ENCODE measurements around the gene RAD51B. TPM values are rescaled to one million over a fixed set of nuclear protein-coding genes. Genes with fewer than 3 reads are reported as not detected.

Gene RAD51B
- total and polyA plus RNA-seq, 2 donors (not counting 1 experiment from before 2014, with no cell fraction given), result 4.6 to 16.3 TPM

- no peaks in the 10 kb centered on the region for H3K36me3 ChIP-seq (ENCODE audit: control insufficient read depth, insufficient read depth, low read length)
- TF ChIP-seq EZH2 (IDR thresholded peaks at IDR 0.05; ENCODE audit: low read length, missing control alignments) (no peak), CTCF (conservative IDR thresholded peaks at IDR 0.05 in 1 of 2, IDR thresholded peaks at IDR 0.05 in 1 of 2; ENCODE audit: low read depth in 1 of 2, low read length in 2 of 2) (no peak)
- no peak for DNase-seq (ENCODE audit: low read depth in 2 of 2)
Measured at GRCh38 chr14:68401317-68401716, 581.7 kb downstream of the RAD51B start.

DNA sequence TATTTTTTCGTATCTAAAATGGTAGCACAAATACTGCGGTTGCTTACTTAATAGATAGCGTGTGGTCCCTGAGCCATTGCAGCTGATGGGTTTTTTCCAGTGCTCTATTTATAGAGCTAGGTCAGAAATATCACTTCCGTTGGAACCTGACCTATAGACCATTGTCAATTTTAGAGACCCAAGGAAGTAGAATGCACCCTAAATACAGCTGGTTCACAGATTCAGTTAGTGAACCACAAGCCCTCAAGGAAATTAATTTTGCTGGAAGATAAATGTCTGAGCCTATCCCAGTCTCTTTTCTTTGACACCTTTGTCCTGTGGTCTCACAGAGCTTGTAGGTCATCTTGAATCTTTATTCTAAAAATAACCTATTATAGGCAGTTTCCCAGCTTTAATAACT lies 582.3 kb downstream of the RAD51B start:
- Histone ChIP-seq H3K4me3 (replicated peaks in 1 of 4; ENCODE audit: control extremely low read depth in 1 of 4, insufficient read depth in 1 of 4, low read depth in 3 of 4, low read length in 4 of 4) (no peak overlapping the region), H2AFZ (ENCODE audit: low read length) (no peak overlapping the region), H3K36me3 (ENCODE audit: control insufficient read depth, insufficient read depth, low read length) (no peaks in the 10 kb centered on the region), H4K20me1 (ENCODE audit: control insufficient read depth, extremely low read depth, insufficient read depth, low read length) (no peaks in the 10 kb centered on the region), H3K9me3 (ENCODE audit: control insufficient read depth, insufficient read depth, low read depth, low read length) (no peaks in the 10 kb centered on the region), H3K79me2 (ENCODE audit: control insufficient read depth, insufficient read depth, low read length) (no peaks in the 10 kb centered on the region), H3K27ac (ENCODE audit: insufficient read depth, low read length) (no peak overlapping the region), H3K9ac (ENCODE audit: insufficient read depth, low read length) (no peak overlapping the region), H3K27me3 (ENCODE audit: control insufficient read depth, insufficient read depth, low read length) (no peaks in the 10 kb centered on the region), H3K4me1 (ENCODE audit: control insufficient read depth, extremely low read depth, insufficient read depth, low read length) (peaks cover 29% of the 10 kb centered on the region), H3K4me2 (ENCODE audit: extremely low read depth, insufficient read depth, low read length) (no peak overlapping the region)
- TF ChIP-seq CTCF (conservative IDR thresholded peaks at IDR 0.05 in 1 of 2, IDR thresholded peaks at IDR 0.05 in 1 of 2; ENCODE audit: low read depth in 1 of 2, low read length in 2 of 2), result no peak
- no peak for TF ChIP-seq EZH2 (IDR thresholded peaks at IDR 0.05; ENCODE audit: low read length, missing control alignments)
- no peak for DNase-seq (ENCODE audit: low read depth in 2 of 2)

More at GRCh38 chr14:68401317-68401716, 581.7 kb downstream of the RAD51B start:
- H3K27me3 ChIP-seq (ENCODE audit: control insufficient read depth, insufficient read depth, low read length), result no peaks in the 10 kb centered on the region
- H2AFZ ChIP-seq (ENCODE audit: low read length), result no peak overlapping the region
- no peak overlapping the region for H3K27ac ChIP-seq (ENCODE audit: insufficient read depth, low read length)
- H3K9me3 ChIP-seq (ENCODE audit: control insufficient read depth, insufficient read depth, low read depth, low read length), result no peaks in the 10 kb centered on the region
- H3K79me2 ChIP-seq (ENCODE audit: control insufficient read depth, insufficient read depth, low read length), result no peaks in the 10 kb centered on the region
- H3K4me3 ChIP-seq (replicated peaks in 1 of 4; ENCODE audit: control extremely low read depth in 1 of 4, insufficient read depth in 1 of 4, low read depth in 3 of 4, low read length in 4 of 4), result no peak overlapping the region
- H3K4me2 ChIP-seq (ENCODE audit: extremely low read depth, insufficient read depth, low read length), result no peak overlapping the region
- H4K20me1 ChIP-seq (ENCODE audit: control insufficient read depth, extremely low read depth, insufficient read depth, low read length), result no peaks in the 10 kb centered on the region
- H3K9ac ChIP-seq (ENCODE audit: insufficient read depth, low read length), result no peak overlapping the region
- peaks cover 29% of the 10 kb centered on the region for H3K4me1 ChIP-seq (ENCODE audit: control insufficient read depth, extremely low read depth, insufficient read depth, low read length)

GRCh38 chr14:68402525-68403101 lies 583.0 kb downstream of the RAD51B start:
- DNase-seq (ENCODE audit: low read depth in 2 of 2), result no peak
- Histone ChIP-seq H3K27me3 (ENCODE audit: control insufficient read depth, insufficient read depth, low read length) (no peaks in the 10 kb centered on the region), H3K27ac (ENCODE audit: insufficient read depth, low read length) (no peak overlapping the region), H3K79me2 (ENCODE audit: control insufficient read depth, insufficient read depth, low read length) (no peaks in the 10 kb centered on the region), H3K36me3 (ENCODE audit: control insufficient read depth, insufficient read depth, low read length) (no peaks in the 10 kb centered on the region), H3K9me3 (ENCODE audit: control insufficient read depth, insufficient read depth, low read depth, low read length) (no peaks in the 10 kb centered on the region), H4K20me1 (ENCODE audit: control insufficient read depth, extremely low read depth, insufficient read depth, low read length) (no peaks in the 10 kb centered on the region), H2AFZ (ENCODE audit: low read length) (no peak overlapping the region), H3K9ac (ENCODE audit: insufficient read depth, low read length) (no peak overlapping the region), H3K4me2 (ENCODE audit: extremely low read depth, insufficient read depth, low read length) (no peak overlapping the region), H3K4me3 (replicated peaks in 1 of 4; ENCODE audit: control extremely low read depth in 1 of 4, insufficient read depth in 1 of 4, low read depth in 3 of 4, low read length in 4 of 4) (no peak overlapping the region), H3K4me1 (ENCODE audit: control insufficient read depth, extremely low read depth, insufficient read depth, low read length) (peaks cover 24% of the 10 kb centered on the region)
- TF ChIP-seq CTCF (conservative IDR thresholded peaks at IDR 0.05 in 1 of 2, IDR thresholded peaks at IDR 0.05 in 1 of 2; ENCODE audit: low read depth in 1 of 2, low read length in 2 of 2), result no peak
- no peak for TF ChIP-seq EZH2 (IDR thresholded peaks at IDR 0.05; ENCODE audit: low read length, missing control alignments)
